Transverse colon (tissue), 4 donors: ENCODE data around the gene AGPAT3. TPM values are rescaled to one million over a fixed set of nuclear protein-coding genes. Genes with fewer than 3 reads are reported as not detected.
A peak's percentile ranks its signal among the peaks of the same experiment; 100 is the strongest.

Experiments
- DNase-seq: peaks from one replicate; pipeline ENCODE4 v3.0.0-alpha.2; 2019
- H3K27ac ChIP-seq, 4 donors: fragments of 200-600 bp; sonication (generic); 2 replicates each; pipeline ENCODE4 v1.5.1; 2016 to 2018; ENCODE audit warnings: inconsistent platforms in 4 of 4
- H3K27me3 ChIP-seq: fragments of 200-600 bp; sonication (generic); 2 replicates; pipeline ENCODE4 v1.5.1; 2017; ENCODE audit warnings: inconsistent platforms
- H3K36me3 ChIP-seq, 4 donors: fragments of 200-600 bp; sonication (generic); 2 replicates each; pipeline ENCODE4 v1.5.1; 2017 to 2019; ENCODE audit warnings: inconsistent platforms in 4 of 4
- H3K4me1 ChIP-seq, 4 donors: fragments of 200-600 bp; sonication (generic); 2 replicates each; pipeline ENCODE4 v1.5.1; 2017 to 2020; ENCODE audit warnings: inconsistent platforms in 4 of 4
- H3K4me3 ChIP-seq, 4 donors: fragments of 200-600 bp; sonication (generic); 1 replicate in 1 of 4; 2 replicates in 3 of 4; pipeline versions ENCODE4 v1.5.1 to v1.6.1; 2017 to 2019; ENCODE audit warnings: inconsistent platforms in 4 of 4
- H3K9me3 ChIP-seq, 2 donors: fragments of 200-600 bp; sonication (generic); 2 replicates each; pipeline ENCODE4 v1.5.1; 2017 to 2019; ENCODE audit warnings: inconsistent platforms in 2 of 2
- CTCF ChIP-seq, 5 experiments: fragments of 200-600 bp in 3 of 5; fragments of 450-650 bp in 2 of 5; sonication (generic) in 3 of 5; IDR thresholded peaks; 1 replicate in 2 of 5; 2 replicates in 3 of 5; pipeline ENCODE4 v1.5.1; 2016 to 2017; ENCODE audit warnings: antibody characterized with exemption in 5 of 5, inconsistent platforms in 3 of 5, mild to moderate bottlenecking in 2 of 5, moderate library complexity in 1 of 5
- EP300 ChIP-seq: sonication (generic); formaldehyde crosslinking; IDR thresholded peaks from one replicate; pipeline ENCODE4 v1.6.1; 2017; ENCODE audit warnings: antibody characterized with exemption, low read depth
- POLR2A ChIP-seq: fragments of 450-650 bp; IDR thresholded peaks from one replicate; pipeline ENCODE4 v1.6.1; 2016; ENCODE audit warnings: antibody characterized with exemption, mild to moderate bottlenecking, moderate library complexity
- POLR2AphosphoS5 ChIP-seq, 3 donors: sonication (generic); formaldehyde crosslinking; IDR thresholded peaks; one replicate each; pipeline ENCODE4 v1.6.1; 2016; ENCODE audit warnings: antibody characterized with exemption in 3 of 3
- WGBS, 2 donors: methylation state at CpG; one replicate each; pipeline ENCODE4 v1.1.5; 2018; ENCODE audit warnings: low coverage in 1 of 2; 5-methylcytosine and 5-hydroxymethylcytosine counted together
- in situ Hi-C, 4 donors: fragments of 200-750 bp; cut with MboI; loops; one replicate each; pipeline versions ENCODE4 v1.15.0 to v1.15.1; 2017; ENCODE audit warnings: low sequenced_read_pairs in 3 of 4, low pct_ligation_motif_present in 1 of 4, low pct_unique_long_range_greater_than_20kb in 1 of 4
- intact Hi-C: fragments of 100-400 bp; cut with DNase I; formaldehyde crosslinking; loops from one replicate; pipeline ENCODE4 v1.15.1; 2023; ENCODE audit warnings: low total_unique reads
- total RNA-seq, 4 donors: library from RNA; depleted of rRNA; stranded (reverse); fragments of >200 nt; gene quantifications; one replicate each; pipeline ENCODE4 v1.1.0, GENCODE V29; 2016

Gene AGPAT3
- total RNA-seq, 4 donors from 2014 or later, result 59.9 to 116 (median 85.3) TPM

DNA sequence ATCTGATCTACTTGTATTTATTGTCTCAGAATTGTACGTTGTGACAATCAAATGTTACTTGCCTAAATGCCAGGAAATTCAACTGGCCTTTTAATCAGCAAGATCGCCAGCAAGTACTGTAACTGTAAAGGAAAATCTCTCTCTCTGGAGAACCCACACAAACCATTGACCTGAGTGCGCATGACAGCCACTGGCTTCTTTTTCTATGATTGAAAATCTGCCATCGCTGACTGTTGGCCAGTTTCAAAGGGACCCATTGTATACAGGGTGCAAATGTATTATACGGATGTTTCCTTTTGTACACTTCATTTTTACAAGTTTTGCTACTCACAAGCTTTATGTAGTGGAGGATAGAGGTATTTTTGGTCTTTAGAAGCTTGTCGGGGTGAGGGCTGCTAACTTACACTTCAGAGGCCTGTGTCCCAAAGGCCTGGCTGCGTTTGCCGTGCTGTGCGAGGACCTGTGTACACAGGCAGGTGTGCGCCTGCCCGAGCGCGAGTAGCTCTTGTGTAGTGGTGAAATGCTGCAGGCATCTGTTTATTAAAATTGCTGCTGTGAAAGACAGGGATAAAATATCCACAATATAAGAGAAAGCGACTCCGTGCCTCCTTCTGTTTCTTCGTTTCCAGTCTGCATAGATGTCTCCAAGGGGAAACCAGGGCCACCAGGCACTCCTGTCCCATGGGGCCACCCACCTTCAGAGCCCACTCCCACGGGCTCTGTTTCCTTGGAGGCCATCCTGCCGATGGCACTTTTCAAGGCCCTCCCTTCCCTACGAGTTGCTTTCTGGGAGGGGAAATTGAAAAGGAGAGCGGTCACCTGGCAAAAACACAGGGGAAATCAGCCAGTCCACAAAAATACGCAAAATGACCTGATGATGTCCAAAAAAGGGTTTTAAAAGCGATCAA, 121.8 kb downstream of the AGPAT3 start:
- 66 to 72% methylated on average over 12 to 22 of the region's 22 CpGs for WGBS, 2 donors
- Histone ChIP-seq H3K4me3 (no peak overlapping the region), H3K27ac (no peak overlapping the region)

DNA sequence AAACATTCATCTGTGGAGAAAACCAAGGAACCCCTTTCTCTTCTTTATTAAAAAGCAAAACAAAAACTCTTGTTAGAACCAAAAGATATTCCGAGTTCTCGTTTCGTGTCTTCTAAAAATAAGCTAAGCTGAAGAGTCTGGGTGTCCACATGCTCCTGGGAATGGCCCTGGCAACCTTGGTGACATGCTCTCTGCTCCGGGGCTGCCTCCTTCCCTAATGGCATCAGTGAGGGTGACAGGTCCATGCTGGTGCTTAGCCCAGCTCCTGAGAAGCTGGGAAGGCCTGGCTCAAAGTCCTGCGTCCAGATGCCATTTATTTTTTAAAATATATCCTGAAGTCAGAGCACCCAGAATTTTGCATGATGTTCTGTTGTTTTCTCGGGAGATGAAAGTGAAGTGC, 122.5 kb downstream of the AGPAT3 start:
- peaks cover 0 to 3% (median 1%) of the 10 kb centered on the region in 4 donors for H3K36me3 ChIP-seq
- DNase-seq, result no peak
- H3K9me3 ChIP-seq, result no peaks in the 10 kb centered on the region
- no peak overlapping the region for H3K4me3 ChIP-seq
- in situ Hi-C loops, result loop anchor here in 1 of 4 donors (25.0 kb wide), 1 partner anchor 175 kb away; no protein-coding TSS in a partner anchor
- no peaks in the 10 kb centered on the region for H3K27me3 ChIP-seq
- H3K4me1 ChIP-seq, result no peaks in the 10 kb centered on the region
- intact Hi-C loops, result no loop called here
- no peak overlapping the region for H3K27ac ChIP-seq
- 61% methylated on average over 6 of the region's 6 CpGs; no CpG with 5 or more reads in 1 of the 2 donors for WGBS, 2 donors
- TF ChIP-seq POLR2AphosphoS5 (IDR thresholded peaks at IDR 0.05) (no peak), EP300 (no peak), CTCF (IDR thresholded peaks at IDR 0.05) (no peak), POLR2A (no peak)

More for the DNA sequence above, 121.8 kb downstream of the AGPAT3 start:
- no peak for DNase-seq
- no peak for TF ChIP-seq POLR2A
- TF ChIP-seq POLR2AphosphoS5 (IDR thresholded peaks at IDR 0.05), result no peak
- TF ChIP-seq CTCF (IDR thresholded peaks at IDR 0.05), result no peak
- no peak for TF ChIP-seq EP300
- H3K4me1 ChIP-seq, result no peaks in the 10 kb centered on the region
- intact Hi-C loops (no loop called here), in situ Hi-C loops (loop anchor here in 1 of 4 donors (25.0 kb wide), 1 partner anchor 174 kb away; no protein-coding TSS in a partner anchor)
- no peaks in the 10 kb centered on the region for H3K27me3 ChIP-seq
- H3K9me3 ChIP-seq, result no peaks in the 10 kb centered on the region
- H3K36me3 ChIP-seq, result peaks cover 0 to 10% (median 5%) of the 10 kb centered on the region in 4 donors

DNA sequence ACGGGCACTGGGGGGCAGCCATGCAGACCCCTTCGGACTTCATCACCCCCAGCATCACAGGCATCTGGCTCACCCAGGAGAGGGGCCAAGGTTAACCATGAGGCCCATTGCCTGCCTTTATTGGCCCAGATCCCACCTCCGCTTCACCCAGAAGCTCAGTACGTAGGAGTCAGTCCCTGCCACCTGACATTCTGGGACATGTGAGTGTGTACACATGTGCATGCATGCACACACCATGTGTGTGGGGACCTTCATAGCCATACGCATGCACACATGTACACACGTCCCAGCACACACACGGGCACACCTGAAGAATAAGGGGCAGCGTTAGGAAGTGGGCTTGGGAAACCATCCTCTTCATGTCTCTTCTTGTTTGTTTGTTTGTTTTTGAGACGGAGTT, 123.0 kb downstream of the AGPAT3 start:
- Histone ChIP-seq H3K36me3 (no peaks in the 10 kb centered on the region), H3K4me1 (no peaks in the 10 kb centered on the region), H3K9me3 (no peaks in the 10 kb centered on the region), H3K27me3 (no peaks in the 10 kb centered on the region), H3K4me3 (no peak overlapping the region), H3K27ac (no peak overlapping the region)
- intact Hi-C loops, result no loop called here
- 62% methylated on average over 9 of the region's 9 CpGs; no CpG with 5 or more reads in 1 of the 2 donors for WGBS, 2 donors
- in situ Hi-C loops, result loop anchor here in 1 of 4 donors (25.0 kb wide), 1 partner anchor 176 kb away; no protein-coding TSS in a partner anchor
- TF ChIP-seq POLR2A (no peak), CTCF (IDR thresholded peaks at IDR 0.05) (no peak), EP300 (no peak), POLR2AphosphoS5 (IDR thresholded peaks at IDR 0.05) (no peak)
- DNase-seq, result no peak

DNA sequence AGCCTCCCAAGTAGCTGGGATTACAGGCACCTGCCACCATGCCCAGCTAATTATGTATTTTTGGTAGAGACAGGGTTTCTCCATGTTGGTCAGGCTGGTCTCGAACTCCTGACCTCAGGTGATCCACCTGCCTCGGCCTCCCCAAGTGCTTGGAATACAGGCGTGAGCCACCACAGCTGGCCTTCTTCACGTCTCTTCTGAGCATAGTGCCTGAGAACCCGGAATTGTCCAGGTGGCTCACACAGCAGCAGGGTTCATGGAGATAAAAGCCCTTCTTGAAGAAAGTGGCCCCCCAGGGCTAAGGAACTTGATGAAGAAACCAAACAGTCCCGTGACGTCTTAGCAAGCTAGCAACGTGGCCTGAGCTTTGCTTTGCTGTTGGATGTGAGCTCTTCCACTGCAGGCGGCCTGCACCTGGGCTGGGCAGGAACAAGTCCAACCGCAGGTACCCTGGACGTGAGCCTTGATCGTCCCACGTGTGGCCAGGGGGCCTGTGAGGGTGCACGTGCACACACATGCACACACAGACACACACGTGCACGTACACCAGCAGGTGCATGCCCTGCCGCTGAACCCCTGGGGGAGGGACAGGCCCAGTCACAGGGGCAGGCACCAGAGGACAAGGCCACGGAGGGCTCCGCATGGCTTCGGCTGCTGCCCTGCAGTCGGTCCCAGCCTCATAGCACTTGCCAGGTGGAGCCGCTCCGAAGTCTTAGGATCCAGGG, 123.6 kb downstream of the AGPAT3 start:
- in situ Hi-C loops (loop anchor here in 1 of 4 donors (25.0 kb wide), 1 partner anchor 176 kb away; no protein-coding TSS in a partner anchor), intact Hi-C loops (no loop called here)
- WGBS, 2 donors, result 77% methylated on average over 23 of the region's 23 CpGs; no CpG with 5 or more reads in 1 of the 2 donors
- no peak for DNase-seq
- H3K27ac ChIP-seq, result no peak overlapping the region
- H3K4me1 ChIP-seq, result no peaks in the 10 kb centered on the region
- TF ChIP-seq EP300 (no peak), CTCF (IDR thresholded peaks at IDR 0.05) (no peak), POLR2A (no peak), POLR2AphosphoS5 (IDR thresholded peaks at IDR 0.05) (peak in 1 of 3 donors; percentile 21)
- H3K36me3 ChIP-seq, result no peaks in the 10 kb centered on the region
- H3K4me3 ChIP-seq, result no peak overlapping the region
- H3K27me3 ChIP-seq, result no peaks in the 10 kb centered on the region
- H3K9me3 ChIP-seq, result no peaks in the 10 kb centered on the region
